IMR-90 (cell line): ENCODE data around the gene MFRP. TPM values are rescaled to one million over a fixed set of nuclear protein-coding genes. Genes with fewer than 3 reads are reported as not detected.

ENCODE experiments used
- ATAC-seq: fragments of 200-7000 bp; cut with Tn5 transposase; 2 replicates; pipeline ENCODE4 v1.9.1; 2020; ENCODE audit warnings: low read depth, mild to moderate bottlenecking, moderate library complexity
- BruUV-seq: library from RNA; stranded (reverse); fragments of 400-500 nt; replicated peaks from 2 replicates; lab custom pipeline; 2021; lab: Mats Ljungman, UMichigan
- CTCF ChIA-PET: fragments of 300-600 bp; formaldehyde crosslinking; extraction: SDS; loops from one replicate; lab custom pipeline; 2021; ENCODE audit warnings: antibody characterized with exemption; lab: Yijun Ruan, JAX
- POLR2A ChIA-PET: fragments of 300-600 bp; sonication (Branson Sonifier 250); formaldehyde crosslinking; loops from one replicate; lab custom pipeline; 2022; ENCODE audit warnings: antibody characterized with exemption; ENCODE audit not compliant: unreplicated experiment; lab: Charles Lee
- DNase-seq: peaks from one replicate; pipeline ENCODE4 v3.0.0; 2013
- H2AFZ ChIP-seq: replicated peaks from 2 replicates; pipeline ENCODE3; 2013; ENCODE audit warnings: low read length, mild to moderate bottlenecking; ENCODE audit not compliant: poor library complexity
- H2AK5ac ChIP-seq: 2 replicates; pipeline ENCODE4 v1.6.1; 2013; ENCODE audit warnings: low read depth, low read length, inconsistent platforms
- H2AK9ac ChIP-seq: replicated peaks from 2 replicates; pipeline ENCODE3; 2013; ENCODE audit warnings: mild to moderate bottlenecking, low read depth, low read length, moderate library complexity; ENCODE audit not compliant: poor library complexity
- H2BK120ac ChIP-seq: 2 replicates; pipeline ENCODE4 v1.6.1; 2013; ENCODE audit warnings: low read depth, low read length, inconsistent platforms
- H2BK15ac ChIP-seq: 3 replicates; pipeline ENCODE4 v1.6.1; 2013; ENCODE audit warnings: low read depth, low read length, inconsistent platforms
- H2BK20ac ChIP-seq: 2 replicates; pipeline ENCODE4 v1.6.1; 2013; ENCODE audit warnings: low read depth, mild to moderate bottlenecking, inconsistent platforms, low read length, moderate library complexity
- H2BK5ac ChIP-seq: 2 replicates; pipeline ENCODE4 v1.6.1; 2013; ENCODE audit warnings: mild to moderate bottlenecking, low read depth, low read length, inconsistent platforms; ENCODE audit not compliant: poor library complexity, severe bottlenecking
- H3K14ac ChIP-seq: replicated peaks from 2 replicates; pipeline ENCODE4 v1.6.1; 2013; ENCODE audit warnings: low read depth, low read length, inconsistent platforms
- H3K18ac ChIP-seq: 2 replicates; pipeline ENCODE4 v1.6.1; 2013; ENCODE audit warnings: low read depth, low read length, control low read depth
- H3K23ac ChIP-seq: 2 replicates; pipeline ENCODE4 v1.6.1; 2013; ENCODE audit warnings: low read depth, low read length, inconsistent platforms
- H3K27ac ChIP-seq: 2 replicates; pipeline ENCODE4 v1.5.1; 2013; ENCODE audit warnings: mild to moderate bottlenecking, control low read depth, low read length; ENCODE audit not compliant: insufficient read depth
- H3K27me3 ChIP-seq: 2 replicates; pipeline ENCODE4 v1.6.1; 2013; ENCODE audit warnings: low read length; ENCODE audit not compliant: control insufficient read depth, insufficient read depth
- H3K36me3 ChIP-seq: 2 replicates; pipeline ENCODE4 v1.6.1; 2013; ENCODE audit warnings: low read length, mixed read lengths; ENCODE audit not compliant: control insufficient read depth, insufficient read depth
- H3K4ac ChIP-seq: 2 replicates; pipeline ENCODE4 v1.6.1; 2013; ENCODE audit warnings: low read depth, low read length, inconsistent platforms
- H3K4me1 ChIP-seq: 2 replicates; pipeline ENCODE4 v1.6.1; 2013; ENCODE audit warnings: low read length, mixed read lengths; ENCODE audit not compliant: control insufficient read depth, insufficient read depth
- H3K4me2 ChIP-seq: 2 replicates; pipeline ENCODE4 v1.6.1; 2013; ENCODE audit warnings: low read depth, mild to moderate bottlenecking, control low read depth, low read length, moderate library complexity
- H3K4me3 ChIP-seq: 2 replicates; pipeline ENCODE4 v1.5.1; 2013; ENCODE audit warnings: low read depth, mild to moderate bottlenecking, control low read depth, low read length, moderate library complexity; ENCODE audit not compliant: insufficient read depth
- H3K56ac ChIP-seq: 2 replicates; pipeline ENCODE4 v1.6.1; 2013; ENCODE audit warnings: low read length, inconsistent platforms; ENCODE audit not compliant: insufficient read depth; ENCODE audit errors: extremely low read depth
- H3K79me1 ChIP-seq, 2 experiments: 2 replicates each; pipeline ENCODE4 v1.6.1; 2013; ENCODE audit warnings: low read length in 2 of 2, inconsistent platforms in 1 of 2, low read depth in 1 of 2
- H3K9ac ChIP-seq: 2 replicates; pipeline ENCODE4 v1.6.1; 2013; ENCODE audit warnings: low read depth, low read length, control low read depth
- H3K9me1 ChIP-seq: 2 replicates; pipeline ENCODE4 v1.6.1; 2013; ENCODE audit warnings: low read length, inconsistent platforms; ENCODE audit not compliant: insufficient read depth
- H3K9me3 ChIP-seq: 2 replicates; pipeline ENCODE4 v1.6.1; 2013; ENCODE audit warnings: low read length; ENCODE audit not compliant: control insufficient read depth, insufficient read depth
- H4K20me1 ChIP-seq: 2 replicates; pipeline ENCODE4 v1.6.1; 2013; ENCODE audit warnings: low read length, inconsistent platforms; ENCODE audit not compliant: insufficient read depth
- H4K5ac ChIP-seq: 2 replicates; pipeline ENCODE4 v1.6.1; 2013; ENCODE audit warnings: mild to moderate bottlenecking, low read depth, low read length, control low read depth
- H4K8ac ChIP-seq, 2 experiments: 2 replicates each; pipeline ENCODE4 v1.6.1; 2013; ENCODE audit warnings: low read depth in 2 of 2, low read length in 2 of 2, control low read depth in 1 of 2, inconsistent platforms in 1 of 2
- H4K91ac ChIP-seq: 2 replicates; pipeline ENCODE4 v1.6.1; 2013; ENCODE audit warnings: low read depth, low read length, inconsistent platforms; ENCODE audit not compliant: insufficient read depth
- FOS ChIP-seq: fragments of 150-350 bp; IDR thresholded peaks from 2 replicates; pipeline ENCODE4 v1.6.1; 2016; ENCODE audit warnings: low read depth, low read length
- MXI1 ChIP-seq: IDR thresholded peaks from 2 replicates; pipeline ENCODE4 v1.6.1; 2012; ENCODE audit warnings: low read depth, mild to moderate bottlenecking, low read length, moderate library complexity, borderline replicate concordance
- POLR2A ChIP-seq: IDR thresholded peaks from 2 replicates; pipeline ENCODE4 v1.6.1; 2012; ENCODE audit warnings: mild to moderate bottlenecking, low read depth, low read length
- RCOR1 ChIP-seq: IDR thresholded peaks from 2 replicates; pipeline ENCODE4 v1.6.1; 2012; ENCODE audit warnings: mild to moderate bottlenecking, low read length, improper control_type of control experiment; ENCODE audit not compliant: insufficient replicate concordance
- RFX5 ChIP-seq: IDR thresholded peaks from 2 replicates; pipeline ENCODE4 v1.8.0; 2012; ENCODE audit warnings: low read depth, mild to moderate bottlenecking, low read length, moderate library complexity
- WGBS, 2 experiments: methylation state at CpG; one replicate each; pipeline versions ENCODE4 v1.1.5 to v1.1.7; 2013; ENCODE audit warnings: missing lambda C conversion rate in 2 of 2; ENCODE audit not compliant: insufficient read length in 1 of 2; ENCODE audit errors: extremely low coverage in 2 of 2; 5-methylcytosine and 5-hydroxymethylcytosine counted together
- dilution Hi-C: fragments of 300-500 bp; cut with HindIII; formaldehyde crosslinking; loops from one replicate; pipeline ENCODE4 v1.14.3; 2018; ENCODE audit warnings: low sequenced_read_pairs; ENCODE audit not compliant: unreplicated experiment
- in situ Hi-C: fragments of 300-500 bp; cut with MboI; formaldehyde crosslinking; loops from 3 replicates; pipeline ENCODE4 v1.14.3; 2019; ENCODE audit warnings: low sequenced_read_pairs, inconsistent platforms, mixed read lengths
- intact Hi-C: fragments of 100-400 bp; cut with micrococcal nuclease; formaldehyde crosslinking; loops from 2 replicates; pipeline ENCODE4 v1.10.0; 2022
- polyA plus RNA-seq, 3 experiments: library from polyadenylated mRNA; depleted of rRNA; stranded (reverse); fragments of >200 nt; gene quantifications; 2 replicates each; pipeline ENCODE4 v1.2.3, GENCODE V29; 2012; ENCODE audit warnings: low replicate concordance in 1 of 3
- total RNA-seq: library from RNA; depleted of rRNA; stranded (reverse); fragments of >200 nt; gene quantifications from 2 replicates; pipeline ENCODE4 v1.2.3, GENCODE V29; 2012
- TF ChIP-seq, protein P1 (sequence below): conservative IDR thresholded peaks from 2 replicates; pipeline ENCODE4 v1.5.1; 2012; ENCODE audit warnings: mild to moderate bottlenecking, low read depth, low read length, improper control_type of control experiment

Gene MFRP
- total and polyA plus RNA-seq, 2 of the 4 experiments (the other 2 are of a cell fraction): not detected

DNA sequence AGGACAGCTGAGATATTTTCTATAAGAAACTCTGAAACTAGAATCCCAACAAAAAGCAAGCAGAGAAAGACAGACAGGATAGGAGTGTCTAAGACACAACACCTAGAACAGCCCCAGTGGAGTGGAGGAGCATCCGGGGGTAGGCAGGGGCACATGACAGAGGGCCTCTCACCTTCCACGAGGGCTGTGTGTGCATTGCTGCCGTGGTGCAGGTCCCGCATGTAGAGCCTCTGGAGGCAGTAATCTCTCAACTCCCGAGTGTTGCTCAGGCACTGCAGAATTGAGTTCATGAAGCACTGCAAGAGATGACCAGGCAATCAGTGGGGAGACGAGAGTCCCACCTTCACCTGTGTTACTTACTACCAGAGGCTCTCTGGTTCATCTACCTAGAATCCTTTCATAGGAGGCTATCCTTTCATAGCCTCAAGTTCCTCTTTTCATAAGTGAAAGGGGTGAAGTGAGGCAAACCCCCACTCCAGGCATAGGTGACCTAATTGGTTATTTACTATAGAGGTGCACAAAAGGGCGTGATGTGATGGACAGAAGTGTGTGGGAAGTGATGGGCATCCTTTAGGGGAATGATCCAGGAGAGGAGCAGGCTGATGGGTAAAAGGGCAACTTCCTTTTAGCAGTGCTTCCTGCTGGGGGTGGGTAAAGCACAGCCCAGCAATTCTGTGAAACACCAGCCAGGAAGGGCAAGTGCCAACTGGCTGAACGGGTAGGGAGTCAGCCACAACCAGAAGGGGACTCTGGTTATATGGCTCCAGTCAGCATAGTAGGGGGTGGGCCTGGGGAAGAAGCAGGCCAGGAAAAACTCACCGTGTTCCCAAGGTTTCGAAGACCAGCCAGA is 13.1 kb upstream of the MFRP start (continued):
- no peak for TF ChIP-seq RCOR1

DNA sequence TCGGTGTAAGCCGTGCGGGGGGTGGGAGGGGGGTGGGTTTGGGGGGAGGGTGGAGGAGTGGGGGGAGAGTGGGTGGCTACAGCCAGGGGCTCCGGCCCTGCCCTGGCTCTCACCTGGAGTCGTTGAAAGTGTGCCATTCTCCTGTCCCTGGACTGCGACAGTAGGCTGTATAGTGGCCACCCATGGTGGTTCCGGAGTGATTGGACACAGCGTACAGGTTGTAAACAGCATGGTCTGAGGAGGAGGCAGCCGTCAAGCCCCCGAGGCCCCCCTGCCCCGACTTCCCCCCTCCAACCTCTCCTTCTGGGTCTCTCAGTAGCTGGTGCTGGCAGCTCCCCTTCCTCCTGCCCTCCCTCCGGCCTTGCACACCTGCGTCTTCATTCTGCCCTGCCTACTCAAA is 10.6 kb upstream of the MFRP start:
- Histone ChIP-seq H3K27ac (no peak overlapping the region), H3K4ac (no peak overlapping the region), H2AFZ (peak overlapping the region; percentile 99), H3K4me3 (no peak overlapping the region), H4K8ac (no peak overlapping the region), H3K18ac (no peak overlapping the region), H4K5ac (no peak overlapping the region), H3K56ac (no peak overlapping the region), H3K9me1 (peaks cover 6% of the 10 kb centered on the region), H3K9ac (no peak overlapping the region), H2BK5ac (no peak overlapping the region), H3K4me2 (no peak overlapping the region; the same call in 1 of the 2 replicates), H3K23ac (no peak overlapping the region), H3K9me3 (no peaks in the 10 kb centered on the region), H2AK5ac (no peak overlapping the region), H2AK9ac (peak overlapping the region; percentile 82), H4K20me1 (peaks cover 12% of the 10 kb centered on the region; the same call in 1 of the 2 replicates), H2BK15ac (no peak overlapping the region), H2BK120ac (no peak overlapping the region), H2BK20ac (no peak overlapping the region), H3K4me1 (peaks cover 9% of the 10 kb centered on the region), H3K27me3 (0 out of 2 replicates have a peak, but pooled peaks cover 2% of the 10 kb centered on the region), H3K79me1 (no peaks in the 10 kb centered on the region), H3K36me3 (no peaks in the 10 kb centered on the region), H3K14ac (no peak overlapping the region), H4K91ac (no peak overlapping the region)
- no peak for ATAC-seq
- dilution Hi-C loops: no loop called here
- in situ Hi-C loops: loop anchor here (5.0 to 25.0 kb wide), 2 partner anchors 115 to 755 kb away; no protein-coding TSS in a partner anchor
- no TSS peak for BruUV-seq
- ChIA-PET CTCF (interaction anchor here (0.5 to 2.9 kb wide), 13 partner anchors 9 to 829 kb away, joined by 3 to 32 read pairs (median 8); partner anchors contain the start of gene C1QTNF5), POLR2A (interaction anchor here (0.6 kb wide), 1 partner anchor 287 kb away, joined by 5 read pairs; no protein-coding TSS in a partner anchor)
- TF ChIP-seq POLR2A (no peak), FOS (no peak), RCOR1 (no peak), MXI1 (no peak), RFX5 (no peak)
- TF ChIP-seq, protein P1, sequence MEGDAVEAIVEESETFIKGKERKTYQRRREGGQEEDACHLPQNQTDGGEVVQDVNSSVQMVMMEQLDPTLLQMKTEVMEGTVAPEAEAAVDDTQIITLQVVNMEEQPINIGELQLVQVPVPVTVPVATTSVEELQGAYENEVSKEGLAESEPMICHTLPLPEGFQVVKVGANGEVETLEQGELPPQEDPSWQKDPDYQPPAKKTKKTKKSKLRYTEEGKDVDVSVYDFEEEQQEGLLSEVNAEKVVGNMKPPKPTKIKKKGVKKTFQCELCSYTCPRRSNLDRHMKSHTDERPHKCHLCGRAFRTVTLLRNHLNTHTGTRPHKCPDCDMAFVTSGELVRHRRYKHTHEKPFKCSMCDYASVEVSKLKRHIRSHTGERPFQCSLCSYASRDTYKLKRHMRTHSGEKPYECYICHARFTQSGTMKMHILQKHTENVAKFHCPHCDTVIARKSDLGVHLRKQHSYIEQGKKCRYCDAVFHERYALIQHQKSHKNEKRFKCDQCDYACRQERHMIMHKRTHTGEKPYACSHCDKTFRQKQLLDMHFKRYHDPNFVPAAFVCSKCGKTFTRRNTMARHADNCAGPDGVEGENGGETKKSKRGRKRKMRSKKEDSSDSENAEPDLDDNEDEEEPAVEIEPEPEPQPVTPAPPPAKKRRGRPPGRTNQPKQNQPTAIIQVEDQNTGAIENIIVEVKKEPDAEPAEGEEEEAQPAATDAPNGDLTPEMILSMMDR: no peak
- WGBS, 2 experiments: 54% methylated on average over 5 of the region's 13 CpGs; no CpG with 5 or more reads in 1 of the 2 experiments
- intact Hi-C loops: no loop called here
- DNase-seq: no peak
